Gastroesophageal sphincter (tissue), 2 donors: ENCODE measurements around the gene PFN4.

Source experiments
- EP300 ChIP-seq: sonication (generic); formaldehyde crosslinking; IDR thresholded peaks from one replicate; pipeline ENCODE4 v1.6.1; 2017; ENCODE audit warnings: antibody characterized with exemption, mild to moderate bottlenecking
- POLR2AphosphoS5 ChIP-seq: sonication (generic); formaldehyde crosslinking; IDR thresholded peaks from one replicate; pipeline ENCODE4 v1.6.1; 2017; ENCODE audit warnings: antibody characterized with exemption

GRCh38 chr2:24084386-24085199 is 38.5 kb downstream of the PFN4 start, which contains the start of gene TP53I3:
- TF ChIP-seq EP300 (no peak), POLR2AphosphoS5 (peak; percentile 63)
